Panc1 (cell line): ENCODE results near the gene CHST14. TPM values are rescaled to one million over a fixed set of nuclear protein-coding genes. Genes with fewer than 3 reads are reported as not detected.

ENCODE experiments used
- ATAC-seq: fragments of 200-7000 bp; cut with Tn5 transposase; 2 replicates; pipeline ENCODE4 v1.9.1; 2020; ENCODE audit warnings: mild to moderate bottlenecking, moderate library complexity
- BruUV-seq: library from RNA; stranded (reverse); fragments of 400-500 nt; replicated peaks from 2 replicates; lab custom pipeline; 2021; lab: Mats Ljungman, UMichigan
- CTCF ChIA-PET: fragments of 300-600 bp; sonication (Branson Sonifier 250); formaldehyde crosslinking; loops from one replicate; lab custom pipeline; 2022; ENCODE audit warnings: antibody characterized with exemption; lab: Charles Lee
- POLR2A ChIA-PET: fragments of 300-600 bp; sonication (Branson Sonifier 250); formaldehyde crosslinking; loops from one replicate; lab custom pipeline; 2022; ENCODE audit warnings: antibody characterized with exemption; lab: Charles Lee
- DNase-seq: peaks from one replicate; pipeline ENCODE4 v3.0.0-alpha.2; 2010; ENCODE audit warnings: low read depth, low spot score
- H3K27ac ChIP-seq: 2 replicates; pipeline ENCODE4 v1.5.1; 2011; ENCODE audit warnings: mild to moderate bottlenecking, low read length, inconsistent platforms
- H3K27me3 ChIP-seq: fragments of 200-500 bp; sonication (Bioruptor generic); 2 replicates; pipeline ENCODE4 v1.6.0; 2014; ENCODE audit warnings: low read length, inconsistent platforms; ENCODE audit not compliant: control insufficient read depth, insufficient read depth
- H3K36me3 ChIP-seq: fragments of 200-500 bp; sonication (Bioruptor generic); 2 replicates; pipeline ENCODE4 v1.5.1; 2014; ENCODE audit warnings: inconsistent platforms, mild to moderate bottlenecking, low read length, moderate library complexity; ENCODE audit not compliant: control insufficient read depth, insufficient read depth
- H3K4me1 ChIP-seq: 2 replicates; pipeline ENCODE4 v1.5.1; 2011; ENCODE audit warnings: inconsistent platforms, mild to moderate bottlenecking, low read length, moderate library complexity; ENCODE audit not compliant: control insufficient read depth, insufficient read depth
- H3K4me3 ChIP-seq, 2 experiments: 2 replicates each; pipeline ENCODE4 v1.5.1; 2011 to 2012; ENCODE audit warnings: low read depth in 2 of 2, low read length in 2 of 2, mild to moderate bottlenecking in 2 of 2, inconsistent platforms in 1 of 2, moderate library complexity in 1 of 2
- H3K9me3 ChIP-seq: fragments of 200-500 bp; sonication (Bioruptor generic); 2 replicates; pipeline ENCODE4 v1.5.1; 2014; ENCODE audit warnings: low read depth, mild to moderate bottlenecking, inconsistent platforms, low read length, moderate library complexity; ENCODE audit not compliant: control insufficient read depth, insufficient read depth
- CTCF ChIP-seq: fragments of 450-650 bp; IDR thresholded peaks from 2 replicates; pipeline ENCODE4 v1.5.1; 2017; ENCODE audit warnings: mild to moderate bottlenecking
- POLR2AphosphoS5 ChIP-seq: IDR thresholded peaks from 2 replicates; pipeline ENCODE4 v1.6.1; 2012; ENCODE audit warnings: mild to moderate bottlenecking, low read depth, low read length, moderate library complexity
- REST ChIP-seq, 2 experiments: IDR thresholded peaks; 2 replicates each; pipeline ENCODE4 v1.6.1; 2011 to 2012; ENCODE audit warnings: low read depth in 2 of 2, control low read depth in 1 of 2, low read length in 1 of 2, mild to moderate bottlenecking in 1 of 2, moderate library complexity in 1 of 2; ENCODE audit not compliant: insufficient read depth in 1 of 2
- SIN3A ChIP-seq: IDR thresholded peaks from 2 replicates; pipeline ENCODE4 v1.6.1; 2012; ENCODE audit warnings: low read depth, mild to moderate bottlenecking, low read length, moderate library complexity, borderline replicate concordance; ENCODE audit not compliant: insufficient read depth
- TCF7L2 ChIP-seq: IDR thresholded peaks from 2 replicates; pipeline ENCODE4 v1.6.1; 2011; ENCODE audit warnings: mild to moderate bottlenecking, low read depth, low read length, inconsistent platforms
- in situ Hi-C: cut with HindIII; loops from 2 replicates; pipeline ENCODE4 v1.10.0; 2016; ENCODE audit warnings: low sequenced_read_pairs, low pct_unique_long_range_greater_than_20kb
- intact Hi-C: fragments of 100-400 bp; cut with micrococcal nuclease; formaldehyde crosslinking; loops from one replicate; pipeline ENCODE4 v1.10.0; 2022; ENCODE audit not compliant: unreplicated experiment
- total RNA-seq: library from RNA; stranded (reverse); gene quantifications from one replicate; pipeline ENCODE4 v1.2.1, GENCODE V29; 2021; ENCODE audit not compliant: unreplicated experiment

The CHST14 gene
- total RNA-seq, 1 experiment from 2014 or later: 42.4 TPM

GRCh38 chr15:40465939-40466338 lies 4.8 kb upstream of the CHST14 start:
- no peak for ATAC-seq
- POLR2A ChIA-PET: interaction anchor here (0.5 kb wide), 1 partner anchor 24 kb away, joined by 8 read pairs; no protein-coding TSS in a partner anchor
- intact Hi-C loops (no loop called here), in situ Hi-C loops (no loop called here)
- BruUV-seq: no TSS peak
- Histone ChIP-seq H3K36me3 (no peaks in the 10 kb centered on the region; the same call in 1 of the 2 replicates), H3K4me3 (no peak overlapping the region), H3K9me3 (no peaks in the 10 kb centered on the region), H3K27me3 (no peaks in the 10 kb centered on the region), H3K4me1 (peaks cover 5% of the 10 kb centered on the region; the same call in 1 of the 2 replicates), H3K27ac (no peak overlapping the region)
- TF ChIP-seq SIN3A (no peak), CTCF (no peak), REST (IDR thresholded peaks at IDR 0.05; ENCODE audit: insufficient read depth in 1 of 2, low read depth in 2 of 2, low read length in 1 of 2) (no peak)
- CTCF ChIA-PET: no interaction called here
- no peak for DNase-seq

GRCh38 chr15:40466426-40467260 lies 4.1 kb upstream of the CHST14 start:
- in situ Hi-C loops (no loop called here), intact Hi-C loops (no loop called here)
- ATAC-seq (no peak), DNase-seq (no peak)
- H3K4me3 ChIP-seq: no peak overlapping the region
- H3K4me1 ChIP-seq: peaks cover 6% of the 10 kb centered on the region; the same call in 1 of the 2 replicates
- ChIA-PET POLR2A (interaction anchor here (0.5 kb wide), 1 partner anchor 24 kb away, joined by 8 read pairs; no protein-coding TSS in a partner anchor), CTCF (no interaction called here)
- H3K27ac ChIP-seq: no peak overlapping the region
- H3K27me3 ChIP-seq: no peaks in the 10 kb centered on the region
- H3K36me3 ChIP-seq: no peaks in the 10 kb centered on the region; the same call in 1 of the 2 replicates
- BruUV-seq: no TSS peak
- TF ChIP-seq CTCF (no peak), REST (IDR thresholded peaks at IDR 0.05; ENCODE audit: insufficient read depth in 1 of 2, low read depth in 2 of 2, low read length in 1 of 2) (no peak), SIN3A (no peak), POLR2AphosphoS5 (no peak), TCF7L2 (no peak)
- H3K9me3 ChIP-seq: no peaks in the 10 kb centered on the region
